ENCODE measurements around the gene CKS2.

Gene CKS2

DNA sequence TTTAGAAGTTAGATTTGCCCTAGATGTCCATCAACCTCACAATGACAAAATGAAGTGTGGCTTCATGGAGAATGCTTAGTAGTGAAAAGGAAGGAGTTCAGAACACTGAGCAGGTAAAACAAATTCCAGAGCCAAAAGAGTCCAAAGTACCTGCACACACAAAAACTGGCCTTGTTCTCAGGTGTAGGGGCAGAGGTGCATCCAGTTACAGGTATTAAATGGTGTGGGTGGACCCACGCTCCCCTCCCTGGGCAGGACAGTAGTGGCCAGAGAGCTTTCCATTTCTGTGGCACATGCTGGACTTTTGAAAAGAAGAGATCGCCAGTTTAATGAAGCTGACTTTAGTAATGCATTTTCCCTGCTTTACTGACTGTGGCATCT lies 54.5 kb downstream of the CKS2 start:
- no peak for DNase-seq (ENCODE audit: low read depth in 2 of 2)
